CD14-positive monocyte (primary cell): ENCODE results near the gene CYP46A1. TPM values are rescaled to one million over a fixed set of nuclear protein-coding genes. Genes with fewer than 3 reads are reported as not detected.

Source experiments
- DNase-seq, 3 donors: peaks; one replicate each; pipeline ENCODE4 v3.0.0-alpha.2; 2011 to 2022
- H2AFZ ChIP-seq: 2 replicates; pipeline ENCODE4 v1.6.0; 2012; ENCODE audit warnings: mild to moderate bottlenecking, low read depth, low read length, inconsistent platforms; ENCODE audit not compliant: insufficient read depth, poor library complexity, severe bottlenecking
- H3K27ac ChIP-seq, 2 donors: 1 replicate in 1 of 2; 2 replicates in 1 of 2; pipeline ENCODE4 v1.5.1; 2012 to 2013; ENCODE audit warnings: low read length in 2 of 2, control low read depth in 1 of 2, inconsistent platforms in 1 of 2, low read depth in 1 of 2, mild to moderate bottlenecking in 1 of 2
- H3K27me3 ChIP-seq, 2 donors: one replicate each; pipeline versions ENCODE4 v1.6.0 to v1.6.1; 2011 to 2013; ENCODE audit warnings: low read length in 2 of 2; ENCODE audit not compliant: control insufficient read depth in 2 of 2, insufficient read depth in 2 of 2
- H3K36me3 ChIP-seq, 2 donors: replicated peaks in 1 of 2; 1 replicate in 1 of 2; 2 replicates in 1 of 2; pipeline versions ENCODE4 v1.5.1 to v1.6.1; 2012 to 2013; ENCODE audit warnings: low read length in 2 of 2, control low read depth in 1 of 2, inconsistent platforms in 1 of 2, mild to moderate bottlenecking in 1 of 2; ENCODE audit not compliant: insufficient read depth in 2 of 2, control insufficient read depth in 1 of 2
- H3K4me1 ChIP-seq, 2 donors: 1 replicate in 1 of 2; 2 replicates in 1 of 2; pipeline versions ENCODE4 v1.5.1 to v1.6.1; 2012 to 2013; ENCODE audit warnings: low read length in 2 of 2, control low read depth in 1 of 2, inconsistent platforms in 1 of 2, mild to moderate bottlenecking in 1 of 2, moderate library complexity in 1 of 2; ENCODE audit not compliant: insufficient read depth in 2 of 2, control insufficient read depth in 1 of 2
- H3K4me2 ChIP-seq: replicated peaks from 2 replicates; pipeline ENCODE3; 2012; ENCODE audit warnings: low read length, moderate library complexity, mild to moderate bottlenecking; ENCODE audit not compliant: poor library complexity, severe bottlenecking; ENCODE audit errors: extremely low read depth
- H3K4me3 ChIP-seq, 3 experiments: fragments of 200-600 bp in 1 of 3; sonication (generic) in 1 of 3; replicated peaks in 1 of 3; 1 replicate in 2 of 3; 2 replicates in 1 of 3; pipeline ENCODE4 v1.5.1; 2011 to 2013; ENCODE audit warnings: low read length in 3 of 3, mild to moderate bottlenecking in 3 of 3, control low read depth in 2 of 3, low read depth in 2 of 3, inconsistent platforms in 1 of 3, moderate library complexity in 1 of 3
- H3K79me2 ChIP-seq: 2 replicates; pipeline ENCODE4 v1.6.0; 2012; ENCODE audit warnings: mild to moderate bottlenecking, control low read depth, inconsistent platforms, low read length, moderate library complexity; ENCODE audit not compliant: insufficient read depth
- H3K9ac ChIP-seq: 2 replicates; pipeline ENCODE4 v1.6.0; 2017; ENCODE audit warnings: low read length, mild to moderate bottlenecking; ENCODE audit not compliant: insufficient read depth, poor library complexity, severe bottlenecking
- H3K9me3 ChIP-seq, 2 donors: replicated peaks in 1 of 2; 1 replicate in 1 of 2; 2 replicates in 1 of 2; pipeline versions ENCODE4 v1.5.1 to v1.6.1; 2012 to 2013; ENCODE audit warnings: low read length in 2 of 2, control low read depth in 1 of 2; ENCODE audit not compliant: control insufficient read depth in 1 of 2, insufficient read depth in 1 of 2
- H4K20me1 ChIP-seq: 2 replicates; pipeline ENCODE4 v1.6.0; 2012; ENCODE audit warnings: mild to moderate bottlenecking, low read length, control low read depth, moderate library complexity; ENCODE audit not compliant: insufficient read depth
- H3K27ac Mint-ChIP-seq, 7 donors: one replicate each; pipeline ENCODE4 v1.8.0; 2020; ENCODE audit warnings: mild to moderate bottlenecking in 7 of 7, mixed read lengths in 7 of 7, moderate library complexity in 6 of 7, inconsistent platforms in 2 of 7
- H3K27me3 Mint-ChIP-seq, 3 donors: one replicate each; pipeline ENCODE4 v1.8.0; 2021 to 2022; ENCODE audit warnings: low read depth in 3 of 3, mild to moderate bottlenecking in 3 of 3, mixed read lengths in 3 of 3, moderate library complexity in 3 of 3, inconsistent platforms in 1 of 3
- H3K36me3 Mint-ChIP-seq, 2 donors: one replicate each; pipeline ENCODE4 v1.8.0; 2020; ENCODE audit warnings: mixed read lengths in 2 of 2, inconsistent platforms in 1 of 2, mild to moderate bottlenecking in 1 of 2
- H3K4me1 Mint-ChIP-seq: one replicate; pipeline ENCODE4 v1.8.0; 2020; ENCODE audit warnings: mild to moderate bottlenecking, mixed read lengths
- H3K4me3 Mint-ChIP-seq, 2 donors: one replicate each; pipeline ENCODE4 v1.8.0; 2020; ENCODE audit warnings: mild to moderate bottlenecking in 2 of 2, mixed read lengths in 2 of 2, moderate library complexity in 1 of 2
- H3K9me3 Mint-ChIP-seq, 7 donors: one replicate each; pipeline ENCODE4 v1.8.0; 2020 to 2022; ENCODE audit warnings: mixed read lengths in 7 of 7, mild to moderate bottlenecking in 6 of 7, moderate library complexity in 6 of 7, inconsistent platforms in 2 of 7
- WGBS: methylation state at CpG from one replicate; pipeline ENCODE4 v1.1.5; 2013; ENCODE audit warnings: missing lambda C conversion rate; ENCODE audit not compliant: insufficient coverage; 5-methylcytosine and 5-hydroxymethylcytosine counted together
- intact Hi-C, 2 donors: fragments of 100-400 bp; cut with micrococcal nuclease; formaldehyde crosslinking; loops; one replicate each; pipeline versions ENCODE4 v1.15.0 to v1.15.1; 2023
- polyA plus RNA-seq, 3 donors: library from polyadenylated mRNA; depleted of rRNA in 1 of 3; unstranded in 2 of 3; stranded (reverse) in 1 of 3; fragments of 300-500 nt in 2 of 3; fragments of >200 nt in 1 of 3; fragmentation: Illumina TruSeq in 2 of 3; gene quantifications; 1 replicate in 2 of 3; 2 replicates in 1 of 3; pipeline ENCODE4 v1.2.3, GENCODE V29; 2012 to 2021
- TF ChIP-seq, protein P1 (sequence below): fragments of 200-600 bp; IDR thresholded peaks from one replicate; pipeline ENCODE4 v1.8.0; 2022; ENCODE audit warnings: antibody characterized with exemption, mild to moderate bottlenecking

The CYP46A1 gene
- polyA plus RNA-seq, 3 donors: not detected

DNA sequence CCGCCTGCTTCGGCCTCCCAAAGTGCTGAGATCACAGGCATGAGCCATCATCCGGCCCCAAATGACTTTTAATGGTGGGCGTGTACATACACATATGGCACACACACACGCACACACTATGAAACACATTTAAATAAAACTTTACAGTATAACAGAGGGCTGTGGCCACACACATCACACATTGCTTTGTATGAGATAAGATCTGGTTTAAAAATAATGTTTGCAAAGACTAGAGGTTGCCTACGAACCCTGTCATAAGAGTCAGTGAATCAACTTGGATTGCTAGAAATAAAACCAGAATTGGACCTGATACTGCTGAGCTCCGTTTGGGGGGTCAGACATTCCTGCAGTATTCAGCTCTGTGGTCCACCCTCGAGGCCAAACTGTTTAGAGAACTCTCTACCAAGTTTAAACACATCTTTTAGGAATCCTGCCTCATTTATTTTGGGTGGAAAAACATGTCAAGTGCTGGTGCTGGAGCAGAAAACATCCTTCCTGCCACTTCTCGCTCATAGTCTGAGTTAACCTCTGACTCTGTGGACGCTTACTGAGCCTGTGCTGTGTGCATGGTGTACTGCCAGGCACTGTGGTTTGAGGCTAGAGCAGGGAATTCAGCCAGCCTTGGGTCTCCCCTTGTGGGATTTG is 61.3 kb downstream of the CYP46A1 start:
- WGBS: 59% methylated on average over 3 of the region's 10 CpGs
- H3K36me3 ChIP-seq: no peaks in the 10 kb centered on the region
- H3K79me2 ChIP-seq: no peaks in the 10 kb centered on the region
- H3K27ac ChIP-seq: no peak overlapping the region
- H3K4me3 Mint-ChIP-seq: no peak overlapping the region
- H2AFZ ChIP-seq: no peak overlapping the region
- DNase-seq: no peak
- H3K27me3 Mint-ChIP-seq: peaks cover 30 to 37% (median 32%) of the 10 kb centered on the region in 3 donors
- no peaks in the 10 kb centered on the region for H3K9me3 Mint-ChIP-seq
- intact Hi-C loops: no loop called here
- no peaks in the 10 kb centered on the region for H3K4me1 Mint-ChIP-seq
- H3K9ac ChIP-seq: no peak overlapping the region
- no peak overlapping the region for H3K4me3 ChIP-seq
- H3K27ac Mint-ChIP-seq: no peak overlapping the region
- H3K9me3 ChIP-seq: no peaks in the 10 kb centered on the region
- TF ChIP-seq, protein P1, sequence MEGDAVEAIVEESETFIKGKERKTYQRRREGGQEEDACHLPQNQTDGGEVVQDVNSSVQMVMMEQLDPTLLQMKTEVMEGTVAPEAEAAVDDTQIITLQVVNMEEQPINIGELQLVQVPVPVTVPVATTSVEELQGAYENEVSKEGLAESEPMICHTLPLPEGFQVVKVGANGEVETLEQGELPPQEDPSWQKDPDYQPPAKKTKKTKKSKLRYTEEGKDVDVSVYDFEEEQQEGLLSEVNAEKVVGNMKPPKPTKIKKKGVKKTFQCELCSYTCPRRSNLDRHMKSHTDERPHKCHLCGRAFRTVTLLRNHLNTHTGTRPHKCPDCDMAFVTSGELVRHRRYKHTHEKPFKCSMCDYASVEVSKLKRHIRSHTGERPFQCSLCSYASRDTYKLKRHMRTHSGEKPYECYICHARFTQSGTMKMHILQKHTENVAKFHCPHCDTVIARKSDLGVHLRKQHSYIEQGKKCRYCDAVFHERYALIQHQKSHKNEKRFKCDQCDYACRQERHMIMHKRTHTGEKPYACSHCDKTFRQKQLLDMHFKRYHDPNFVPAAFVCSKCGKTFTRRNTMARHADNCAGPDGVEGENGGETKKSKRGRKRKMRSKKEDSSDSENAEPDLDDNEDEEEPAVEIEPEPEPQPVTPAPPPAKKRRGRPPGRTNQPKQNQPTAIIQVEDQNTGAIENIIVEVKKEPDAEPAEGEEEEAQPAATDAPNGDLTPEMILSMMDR: no peak
- H3K4me1 ChIP-seq: no peaks in the 10 kb centered on the region
- H3K27me3 ChIP-seq: peaks cover 0 to 10% of the 10 kb centered on the region in 2 donors
- H3K36me3 Mint-ChIP-seq: no peaks in the 10 kb centered on the region
- no peak overlapping the region for H3K4me2 ChIP-seq
- no peaks in the 10 kb centered on the region for H4K20me1 ChIP-seq

GRCh38 chr14:99747167-99747566 is 63.1 kb downstream of the CYP46A1 start:
- H3K9me3 ChIP-seq: no peaks in the 10 kb centered on the region

More at GRCh38 chr14:99747167-99747566, 63.1 kb downstream of the CYP46A1 start:
- H3K79me2 ChIP-seq: no peaks in the 10 kb centered on the region
- intact Hi-C loops: no loop called here
- H3K36me3 ChIP-seq: no peaks in the 10 kb centered on the region
- TF ChIP-seq, protein P1: no peak
- no peaks in the 10 kb centered on the region for H3K4me1 Mint-ChIP-seq
- no peaks in the 10 kb centered on the region for H4K20me1 ChIP-seq
- H2AFZ ChIP-seq: no peak overlapping the region
- no peaks in the 10 kb centered on the region for H3K4me1 ChIP-seq
- H3K4me2 ChIP-seq: no peak overlapping the region
- no peaks in the 10 kb centered on the region for H3K36me3 Mint-ChIP-seq
- H3K4me3 Mint-ChIP-seq: peak overlapping the region in 1 of 2 donors; percentile 62
- no peak overlapping the region for H3K27ac Mint-ChIP-seq
- H3K9ac ChIP-seq: no peak overlapping the region
- no peaks in the 10 kb centered on the region for H3K9me3 Mint-ChIP-seq
- H3K4me3 ChIP-seq: no peak overlapping the region
- DNase-seq: no peak
- 92% methylated on average over 2 of the region's 7 CpGs for WGBS
- H3K27me3 Mint-ChIP-seq: peaks cover 24 to 42% (median 37%) of the 10 kb centered on the region in 3 donors
- H3K27me3 ChIP-seq: peaks cover 0 to 19% of the 10 kb centered on the region in 2 donors
- H3K27ac ChIP-seq: no peak overlapping the region
